ENCODE data around the gene ZNHIT1.

Gene ZNHIT1

GRCh38 chr7:101232141-101232850, 14.3 kb downstream of the ZNHIT1 start:
- DNase-seq (ENCODE audit: extremely low spot score) = no peak
- TF ChIP-seq SUZ12 (IDR thresholded peaks at IDR 0.05) = no peak
- no peak for TF ChIP-seq SP1 (IDR thresholded peaks at IDR 0.05)
- no peak for TF ChIP-seq NFRKB (IDR thresholded peaks at IDR 0.05)
- TF ChIP-seq FOXA1 (IDR thresholded peaks at IDR 0.05) = no peak
- TF ChIP-seq CTBP1 (IDR thresholded peaks at IDR 0.05; ENCODE audit: borderline replicate concordance) = no peak
- TF ChIP-seq ELF4 (IDR thresholded peaks at IDR 0.05) = no peak
- no peak for TF ChIP-seq BHLHE40 (IDR thresholded peaks at IDR 0.05; ENCODE audit: borderline replicate concordance)
- TF ChIP-seq TARDBP (IDR thresholded peaks at IDR 0.05) = no peak
- TF ChIP-seq ARNT (IDR thresholded peaks at IDR 0.05) = no peak
- no peak for TF ChIP-seq HDGF (IDR thresholded peaks at IDR 0.05; ENCODE audit: borderline replicate concordance)
- TF ChIP-seq L3MBTL2 (conservative IDR thresholded peaks at IDR 0.05) = no peak
- no peak for TF ChIP-seq LEF1 (IDR thresholded peaks at IDR 0.05; ENCODE audit: borderline replicate concordance)
- TF ChIP-seq FOXM1 (IDR thresholded peaks at IDR 0.05; ENCODE audit: borderline replicate concordance) = no peak
- no peak for TF ChIP-seq PKNOX1 (IDR thresholded peaks at IDR 0.05)
- no peak for TF ChIP-seq ZNF384 (IDR thresholded peaks at IDR 0.05)
- TF ChIP-seq FOXK2 (IDR thresholded peaks at IDR 0.05) = no peak
- ChIA-PET POLR2A (interaction anchor here (1.0 kb wide), 1 partner anchor 12 kb away, joined by 3 read pairs; no protein-coding TSS in a partner anchor), CTCF (no interaction called here)

DNA sequence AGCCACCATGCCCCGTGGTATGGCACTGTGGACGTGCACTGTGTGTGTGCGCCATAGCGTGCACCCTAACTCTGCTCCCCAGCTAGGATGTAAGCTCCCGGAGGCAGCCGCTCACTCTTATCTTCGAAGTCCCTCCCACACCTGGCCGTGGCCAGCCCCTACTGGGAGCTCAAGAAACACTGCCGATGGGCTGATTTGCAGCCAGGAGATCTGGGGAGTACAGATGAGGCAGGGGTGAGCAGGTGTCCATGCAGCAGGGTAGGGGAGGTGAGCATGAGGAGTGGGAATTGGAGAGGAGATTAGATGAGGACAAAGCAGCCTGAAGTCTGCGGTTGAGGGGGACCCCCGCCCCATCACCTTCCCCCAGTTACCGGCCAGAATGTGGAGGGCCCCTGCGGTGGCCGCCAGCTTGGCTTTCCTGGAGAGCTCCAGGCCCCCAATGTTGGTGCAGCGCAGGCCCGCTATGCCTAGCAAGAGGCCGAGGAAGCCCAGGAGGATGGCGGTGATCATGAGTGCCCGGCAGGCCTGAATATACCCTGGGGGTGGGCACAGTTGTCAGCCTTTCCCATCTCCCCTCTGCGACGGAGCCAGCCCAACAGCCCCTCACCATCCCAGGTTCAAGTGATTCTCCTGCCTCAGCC, 16.1 kb downstream of the ZNHIT1 start:
- TF ChIP-seq PKNOX1 (IDR thresholded peaks at IDR 0.05) (no peak), ARNT (IDR thresholded peaks at IDR 0.05) (no peak), SUZ12 (IDR thresholded peaks at IDR 0.05) (no peak), FOXA1 (IDR thresholded peaks at IDR 0.05) (no peak), BHLHE40 (IDR thresholded peaks at IDR 0.05; ENCODE audit: borderline replicate concordance) (no peak), LEF1 (IDR thresholded peaks at IDR 0.05; ENCODE audit: borderline replicate concordance) (no peak), L3MBTL2 (conservative IDR thresholded peaks at IDR 0.05) (no peak), SP1 (IDR thresholded peaks at IDR 0.05) (no peak), FOXK2 (IDR thresholded peaks at IDR 0.05) (no peak), ELF4 (IDR thresholded peaks at IDR 0.05) (no peak), TARDBP (IDR thresholded peaks at IDR 0.05) (no peak), FOXM1 (IDR thresholded peaks at IDR 0.05; ENCODE audit: borderline replicate concordance) (no peak), CTBP1 (IDR thresholded peaks at IDR 0.05; ENCODE audit: borderline replicate concordance) (no peak), NFRKB (IDR thresholded peaks at IDR 0.05) (no peak)
- ChIA-PET CTCF (no interaction called here), POLR2A (no interaction called here)
- DNase-seq (ENCODE audit: extremely low spot score) = no peak

GRCh38 chr7:101234636-101235035, 16.7 kb downstream of the ZNHIT1 start:
- no peak for DNase-seq (ENCODE audit: extremely low spot score)
- no peak for TF ChIP-seq CTBP1 (IDR thresholded peaks at IDR 0.05; ENCODE audit: borderline replicate concordance)
- TF ChIP-seq L3MBTL2 (conservative IDR thresholded peaks at IDR 0.05) = no peak
- no peak for TF ChIP-seq LEF1 (IDR thresholded peaks at IDR 0.05; ENCODE audit: borderline replicate concordance)
- TF ChIP-seq ZNF384 (IDR thresholded peaks at IDR 0.05) = no peak
- no peak for TF ChIP-seq BHLHE40 (IDR thresholded peaks at IDR 0.05; ENCODE audit: borderline replicate concordance)
- no peak for TF ChIP-seq PKNOX1 (IDR thresholded peaks at IDR 0.05)
- POLR2A ChIA-PET = interaction anchor here (0.7 to 1.1 kb wide), 2 partner anchors 9 to 17 kb away, joined by 3 to 4 read pairs; partner anchors contain the start of genes PLOD3 and ZNHIT1
- CTCF ChIA-PET = interaction anchor here (0.9 to 1.3 kb wide), 4 partner anchors 9 to 91 kb away, joined by 3 to 6 read pairs (median 4); partner anchors contain the start of gene ZNHIT1

- DNase-seq (ENCODE audit: extremely low spot score) = no peak
- POLR2A ChIA-PET = interaction anchor here (0.7 to 1.1 kb wide), 2 partner anchors 9 to 17 kb away, joined by 3 to 4 read pairs; partner anchors contain the start of genes PLOD3 and ZNHIT1
- TF ChIP-seq ELF4 (IDR thresholded peaks at IDR 0.05) (no peak), ARNT (IDR thresholded peaks at IDR 0.05) (no peak), BHLHE40 (IDR thresholded peaks at IDR 0.05; ENCODE audit: borderline replicate concordance) (no peak), HDGF (IDR thresholded peaks at IDR 0.05; ENCODE audit: borderline replicate concordance) (no peak), CTBP1 (IDR thresholded peaks at IDR 0.05; ENCODE audit: borderline replicate concordance) (no peak), PKNOX1 (IDR thresholded peaks at IDR 0.05) (no peak), LEF1 (IDR thresholded peaks at IDR 0.05; ENCODE audit: borderline replicate concordance) (no peak)
- CTCF ChIA-PET = interaction anchor here (0.9 to 1.3 kb wide), 4 partner anchors 8 to 91 kb away, joined by 3 to 6 read pairs (median 4); partner anchors contain the start of gene ZNHIT1
These were observed 17.1 kb downstream of the ZNHIT1 start for GRCh38 chr7:101235050-101235449.

DNA sequence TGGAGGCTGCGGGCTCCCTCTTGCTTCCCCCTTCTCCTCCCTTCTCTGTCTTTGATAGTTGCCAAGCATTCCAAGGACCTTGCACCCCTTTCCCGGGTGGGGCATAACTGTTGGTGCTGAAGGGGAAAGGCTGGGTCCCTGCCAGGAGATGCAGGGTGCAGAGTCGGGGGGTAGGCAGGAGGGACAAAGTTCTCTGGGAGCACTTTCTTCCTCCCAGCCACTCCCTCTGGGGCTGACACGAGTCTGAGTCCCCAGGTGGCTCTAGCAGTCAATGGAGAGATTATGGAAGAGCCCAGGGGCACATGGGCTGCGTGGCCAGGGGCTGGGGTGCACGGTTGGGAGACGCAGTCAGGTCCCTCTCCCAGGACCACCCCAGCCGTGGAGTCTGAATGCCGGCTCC, 17.6 kb downstream of the ZNHIT1 start:
- CTCF ChIA-PET = interaction anchor here (0.9 to 1.3 kb wide), 3 partner anchors 8 to 47 kb away, joined by 3 to 6 read pairs (median 4); partner anchors contain the start of gene ZNHIT1
- POLR2A ChIA-PET = interaction anchor here (0.7 to 1.1 kb wide), 2 partner anchors 8 to 18 kb away, joined by 3 to 4 read pairs; partner anchors contain the start of genes PLOD3 and ZNHIT1
- DNase-seq (ENCODE audit: extremely low spot score) = no peak
- no peak for TF ChIP-seq SP1 (IDR thresholded peaks at IDR 0.05)
- TF ChIP-seq FOXA1 (IDR thresholded peaks at IDR 0.05) = no peak
- TF ChIP-seq ARNT (IDR thresholded peaks at IDR 0.05) = no peak
- no peak for TF ChIP-seq BHLHE40 (IDR thresholded peaks at IDR 0.05; ENCODE audit: borderline replicate concordance)
- TF ChIP-seq TARDBP (IDR thresholded peaks at IDR 0.05) = no peak
- TF ChIP-seq HDGF (IDR thresholded peaks at IDR 0.05; ENCODE audit: borderline replicate concordance) = no peak
- no peak for TF ChIP-seq ELF4 (IDR thresholded peaks at IDR 0.05)
- no peak for TF ChIP-seq FOXM1 (IDR thresholded peaks at IDR 0.05; ENCODE audit: borderline replicate concordance)
- no peak for TF ChIP-seq CTBP1 (IDR thresholded peaks at IDR 0.05; ENCODE audit: borderline replicate concordance)
- TF ChIP-seq LEF1 (IDR thresholded peaks at IDR 0.05; ENCODE audit: borderline replicate concordance) = no peak
- TF ChIP-seq SUZ12 (IDR thresholded peaks at IDR 0.05) = no peak
- no peak for TF ChIP-seq FOXK2 (IDR thresholded peaks at IDR 0.05)
- TF ChIP-seq NFRKB (IDR thresholded peaks at IDR 0.05) = no peak
- no peak for TF ChIP-seq L3MBTL2 (conservative IDR thresholded peaks at IDR 0.05)
- TF ChIP-seq PKNOX1 (IDR thresholded peaks at IDR 0.05) = no peak
- no peak for TF ChIP-seq ZNF384 (IDR thresholded peaks at IDR 0.05)

Measured in HEK293T (cell line).